OCI-LY3 (cell line): ENCODE measurements around the gene AFF2.

Source experiments
- CTCF ChIP-seq: fragments of 200-600, 300-600 bp; sonication (generic); IDR thresholded peaks from 2 replicates; pipeline ENCODE4 v1.5.1; 2014; ENCODE audit warnings: antibody characterized with exemption, low read length, low read depth
- EZH2phosphoT487 ChIP-seq: fragments of 200-600 bp; shearing (Covaris generic); IDR thresholded peaks from 2 replicates; pipeline ENCODE4 v1.6.1; 2018; ENCODE audit warnings: antibody characterized with exemption, mixed run types, low read depth

DNA sequence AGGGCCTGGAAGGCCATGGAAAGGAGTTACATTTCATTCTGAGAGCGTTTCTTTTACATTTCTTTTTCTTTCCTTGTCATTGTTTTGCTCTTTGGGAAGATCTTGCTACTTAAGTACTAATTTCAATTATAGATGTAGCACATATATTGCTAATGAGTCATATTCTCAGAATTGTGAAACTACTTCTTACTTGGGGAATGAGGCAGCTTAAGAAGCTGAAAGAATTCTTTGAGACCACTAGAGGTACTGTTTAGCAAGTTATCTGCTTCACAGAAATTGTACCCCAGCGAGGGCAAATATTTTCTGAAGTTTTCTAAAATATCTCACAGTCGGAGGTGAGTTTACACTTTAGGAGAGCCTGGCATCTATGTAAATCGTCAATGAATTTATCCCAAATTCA lies 100.6 kb downstream of the AFF2 start:
- TF ChIP-seq CTCF (peak; percentile 32), EZH2phosphoT487 (no peak)
